ENCODE data around the gene SCN1B. TPM values are rescaled to one million over a fixed set of nuclear protein-coding genes. Genes with fewer than 3 reads are reported as not detected.

SCN1B gene
- polyA plus RNA-seq, 1 donor from 2014 or later = 1.5 TPM

DNA sequence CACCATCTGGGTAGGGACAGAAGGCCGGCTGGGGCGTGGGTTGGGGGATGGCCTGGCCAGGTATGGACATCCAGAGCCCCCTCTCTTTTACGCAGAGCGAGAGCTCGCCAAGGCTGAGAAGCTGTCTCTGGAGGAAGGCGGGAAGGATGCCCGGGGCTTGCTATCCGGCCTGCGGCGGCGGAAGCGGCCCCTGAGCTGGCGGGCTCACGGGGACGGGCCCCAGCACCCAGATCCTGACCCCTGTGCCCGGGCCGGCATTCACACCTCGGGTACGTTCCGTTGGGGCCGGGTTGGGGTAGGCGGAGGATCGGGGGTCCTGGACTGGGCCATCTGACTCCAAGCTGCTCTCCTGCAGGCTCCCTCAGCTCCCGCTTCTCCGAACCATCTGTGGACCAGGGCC is 8.7 kb upstream of the SCN1B start:
- no peaks in the 10 kb centered on the region for H3K9me3 ChIP-seq (ENCODE audit: low read length)
- no peak overlapping the region for H3K4me3 ChIP-seq (ENCODE audit: low read length)
- no peaks in the 10 kb centered on the region for H3K9me2 ChIP-seq (ENCODE audit: insufficient read depth, low read length)
- no peaks in the 10 kb centered on the region for H3K79me2 ChIP-seq (replicated peaks; ENCODE audit: insufficient read depth, low read length)
- H3K4me2 ChIP-seq (ENCODE audit: low read length) = no peak overlapping the region
- H3K27ac ChIP-seq (ENCODE audit: low read length) = no peak overlapping the region
- no peaks in the 10 kb centered on the region for H4K20me1 ChIP-seq (ENCODE audit: insufficient read depth)
- no peak overlapping the region for H3K9ac ChIP-seq (ENCODE audit: low read length)
- TF ChIP-seq, protein P1, sequence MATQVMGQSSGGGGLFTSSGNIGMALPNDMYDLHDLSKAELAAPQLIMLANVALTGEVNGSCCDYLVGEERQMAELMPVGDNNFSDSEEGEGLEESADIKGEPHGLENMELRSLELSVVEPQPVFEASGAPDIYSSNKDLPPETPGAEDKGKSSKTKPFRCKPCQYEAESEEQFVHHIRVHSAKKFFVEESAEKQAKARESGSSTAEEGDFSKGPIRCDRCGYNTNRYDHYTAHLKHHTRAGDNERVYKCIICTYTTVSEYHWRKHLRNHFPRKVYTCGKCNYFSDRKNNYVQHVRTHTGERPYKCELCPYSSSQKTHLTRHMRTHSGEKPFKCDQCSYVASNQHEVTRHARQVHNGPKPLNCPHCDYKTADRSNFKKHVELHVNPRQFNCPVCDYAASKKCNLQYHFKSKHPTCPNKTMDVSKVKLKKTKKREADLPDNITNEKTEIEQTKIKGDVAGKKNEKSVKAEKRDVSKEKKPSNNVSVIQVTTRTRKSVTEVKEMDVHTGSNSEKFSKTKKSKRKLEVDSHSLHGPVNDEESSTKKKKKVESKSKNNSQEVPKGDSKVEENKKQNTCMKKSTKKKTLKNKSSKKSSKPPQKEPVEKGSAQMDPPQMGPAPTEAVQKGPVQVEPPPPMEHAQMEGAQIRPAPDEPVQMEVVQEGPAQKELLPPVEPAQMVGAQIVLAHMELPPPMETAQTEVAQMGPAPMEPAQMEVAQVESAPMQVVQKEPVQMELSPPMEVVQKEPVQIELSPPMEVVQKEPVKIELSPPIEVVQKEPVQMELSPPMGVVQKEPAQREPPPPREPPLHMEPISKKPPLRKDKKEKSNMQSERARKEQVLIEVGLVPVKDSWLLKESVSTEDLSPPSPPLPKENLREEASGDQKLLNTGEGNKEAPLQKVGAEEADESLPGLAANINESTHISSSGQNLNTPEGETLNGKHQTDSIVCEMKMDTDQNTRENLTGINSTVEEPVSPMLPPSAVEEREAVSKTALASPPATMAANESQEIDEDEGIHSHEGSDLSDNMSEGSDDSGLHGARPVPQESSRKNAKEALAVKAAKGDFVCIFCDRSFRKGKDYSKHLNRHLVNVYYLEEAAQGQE (IDR thresholded peaks at IDR 0.05; ENCODE audit: borderline replicate concordance) = no peak
- TF ChIP-seq EZH2 (IDR thresholded peaks at IDR 0.05; ENCODE audit: borderline replicate concordance, insufficient read depth, low read length, poor library complexity, severe bottlenecking) (no peak), MXI1 (conservative IDR thresholded peaks at IDR 0.05; ENCODE audit: poor library complexity, severe bottlenecking) (no peak), POLR2AphosphoS5 (IDR thresholded peaks at IDR 0.05) (no peak), TAF1 (IDR thresholded peaks at IDR 0.05; ENCODE audit: low read depth) (no peak), EP300 (conservative IDR thresholded peaks at IDR 0.05; ENCODE audit: poor library complexity, severe bottlenecking) (no peak), RAD21 (conservative IDR thresholded peaks at IDR 0.05) (no peak), SMC3 (conservative IDR thresholded peaks at IDR 0.05; ENCODE audit: poor library complexity) (no peak)
- TF ChIP-seq, protein P2, sequence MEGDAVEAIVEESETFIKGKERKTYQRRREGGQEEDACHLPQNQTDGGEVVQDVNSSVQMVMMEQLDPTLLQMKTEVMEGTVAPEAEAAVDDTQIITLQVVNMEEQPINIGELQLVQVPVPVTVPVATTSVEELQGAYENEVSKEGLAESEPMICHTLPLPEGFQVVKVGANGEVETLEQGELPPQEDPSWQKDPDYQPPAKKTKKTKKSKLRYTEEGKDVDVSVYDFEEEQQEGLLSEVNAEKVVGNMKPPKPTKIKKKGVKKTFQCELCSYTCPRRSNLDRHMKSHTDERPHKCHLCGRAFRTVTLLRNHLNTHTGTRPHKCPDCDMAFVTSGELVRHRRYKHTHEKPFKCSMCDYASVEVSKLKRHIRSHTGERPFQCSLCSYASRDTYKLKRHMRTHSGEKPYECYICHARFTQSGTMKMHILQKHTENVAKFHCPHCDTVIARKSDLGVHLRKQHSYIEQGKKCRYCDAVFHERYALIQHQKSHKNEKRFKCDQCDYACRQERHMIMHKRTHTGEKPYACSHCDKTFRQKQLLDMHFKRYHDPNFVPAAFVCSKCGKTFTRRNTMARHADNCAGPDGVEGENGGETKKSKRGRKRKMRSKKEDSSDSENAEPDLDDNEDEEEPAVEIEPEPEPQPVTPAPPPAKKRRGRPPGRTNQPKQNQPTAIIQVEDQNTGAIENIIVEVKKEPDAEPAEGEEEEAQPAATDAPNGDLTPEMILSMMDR (IDR thresholded peaks at IDR 0.05; ENCODE audit: poor library complexity, severe bottlenecking) = no peak
- H3K36me3 ChIP-seq (ENCODE audit: insufficient read depth, low read length) = no peaks in the 10 kb centered on the region
- H2AFZ ChIP-seq (ENCODE audit: low read depth, low read length) = no peak overlapping the region
- H3K27me3 ChIP-seq (ENCODE audit: insufficient read depth, low read depth, low read length) = no peaks in the 10 kb centered on the region
- H3F3A ChIP-seq (ENCODE audit: insufficient read depth, low read length, poor library complexity, severe bottlenecking) = no peaks in the 10 kb centered on the region

DNA sequence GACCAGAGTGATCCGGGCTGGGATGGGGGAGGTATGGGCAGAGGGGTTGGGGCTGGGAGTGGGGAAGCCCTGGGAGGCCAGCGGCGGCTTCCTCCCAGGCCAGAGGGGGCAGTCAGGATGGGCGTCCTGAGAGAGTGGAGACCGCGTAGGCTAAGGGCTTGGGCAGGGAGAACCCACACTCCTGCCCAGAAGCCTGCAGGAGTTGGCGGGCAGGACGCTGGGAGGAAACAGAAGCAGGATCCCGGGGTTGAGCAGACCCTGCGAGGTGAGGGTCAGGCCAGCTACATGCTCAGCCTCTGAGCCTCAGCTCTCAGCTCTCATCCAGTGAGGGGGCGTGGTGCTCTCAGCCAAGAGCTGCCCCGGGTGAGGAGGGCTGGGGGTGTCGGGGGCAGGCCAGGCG is 7.8 kb upstream of the SCN1B start:
- TF ChIP-seq EP300 (conservative IDR thresholded peaks at IDR 0.05; ENCODE audit: poor library complexity, severe bottlenecking) = no peak
- TF ChIP-seq TAF1 (IDR thresholded peaks at IDR 0.05; ENCODE audit: low read depth) = no peak

DNA sequence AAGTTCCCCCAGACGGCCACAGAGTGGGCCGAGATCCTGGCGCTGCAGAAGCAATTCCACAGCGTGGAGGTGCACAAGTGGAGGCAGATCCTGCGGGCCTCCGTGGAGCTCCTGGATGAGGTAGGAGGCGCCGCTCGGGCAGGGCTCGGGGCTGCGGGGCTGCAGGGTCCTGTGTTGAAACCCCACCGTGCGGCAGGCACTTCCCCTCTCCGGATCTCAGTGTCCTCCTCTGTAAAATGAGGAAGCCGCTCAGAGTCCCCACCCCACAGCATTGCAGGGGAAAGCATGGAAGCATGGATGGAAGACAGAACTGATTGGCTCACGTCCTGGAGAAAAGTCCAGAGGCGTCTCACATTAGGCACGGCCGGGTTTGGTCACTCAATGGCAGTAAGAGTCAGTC is 6.8 kb upstream of the SCN1B start:
- no peaks in the 10 kb centered on the region for H3K9me2 ChIP-seq (ENCODE audit: insufficient read depth, low read length)
- H3K4me3 ChIP-seq (ENCODE audit: low read length) = no peak overlapping the region
- H3K79me2 ChIP-seq (replicated peaks; ENCODE audit: insufficient read depth, low read length) = no peaks in the 10 kb centered on the region
- H2AFZ ChIP-seq (ENCODE audit: low read depth, low read length) = no peak overlapping the region
- H3K27me3 ChIP-seq (ENCODE audit: insufficient read depth, low read depth, low read length) = no peaks in the 10 kb centered on the region
- H4K20me1 ChIP-seq (ENCODE audit: insufficient read depth) = no peaks in the 10 kb centered on the region
- TF ChIP-seq MXI1 (conservative IDR thresholded peaks at IDR 0.05; ENCODE audit: poor library complexity, severe bottlenecking) = no peak
- TF ChIP-seq, protein P2 (IDR thresholded peaks at IDR 0.05; ENCODE audit: poor library complexity, severe bottlenecking) = no peak
- TF ChIP-seq EZH2 (IDR thresholded peaks at IDR 0.05; ENCODE audit: borderline replicate concordance, insufficient read depth, low read length, poor library complexity, severe bottlenecking) = no peak
- TF ChIP-seq SMC3 (conservative IDR thresholded peaks at IDR 0.05; ENCODE audit: poor library complexity) = no peak
- TF ChIP-seq, protein P1 (IDR thresholded peaks at IDR 0.05; ENCODE audit: borderline replicate concordance) = no peak
- TF ChIP-seq TAF1 (IDR thresholded peaks at IDR 0.05; ENCODE audit: low read depth) = no peak
- TF ChIP-seq POLR2AphosphoS5 (IDR thresholded peaks at IDR 0.05) = no peak
- no peak for TF ChIP-seq EP300 (conservative IDR thresholded peaks at IDR 0.05; ENCODE audit: poor library complexity, severe bottlenecking)
- no peak overlapping the region for H3K9ac ChIP-seq (ENCODE audit: low read length)
- no peak overlapping the region for H3K4me2 ChIP-seq (ENCODE audit: low read length)
- no peaks in the 10 kb centered on the region for H3K36me3 ChIP-seq (ENCODE audit: insufficient read depth, low read length)
- H3K27ac ChIP-seq (ENCODE audit: low read length) = no peak overlapping the region
- H3K9me3 ChIP-seq (ENCODE audit: low read length) = no peaks in the 10 kb centered on the region
- no peaks in the 10 kb centered on the region for H3F3A ChIP-seq (ENCODE audit: insufficient read depth, low read length, poor library complexity, severe bottlenecking)

More for the DNA sequence above, 7.8 kb upstream of the SCN1B start:
- Histone ChIP-seq H3K27ac (ENCODE audit: low read length) (no peak overlapping the region), H3K9me3 (ENCODE audit: low read length) (no peaks in the 10 kb centered on the region), H3K36me3 (ENCODE audit: insufficient read depth, low read length) (no peaks in the 10 kb centered on the region), H3F3A (ENCODE audit: insufficient read depth, low read length, poor library complexity, severe bottlenecking) (no peaks in the 10 kb centered on the region), H3K27me3 (ENCODE audit: insufficient read depth, low read depth, low read length) (no peaks in the 10 kb centered on the region), H3K4me3 (ENCODE audit: low read length) (no peak overlapping the region), H3K9me2 (ENCODE audit: insufficient read depth, low read length) (no peaks in the 10 kb centered on the region), H3K9ac (ENCODE audit: low read length) (no peak overlapping the region), H3K4me2 (ENCODE audit: low read length) (no peak overlapping the region), H3K79me2 (replicated peaks; ENCODE audit: insufficient read depth, low read length) (no peaks in the 10 kb centered on the region), H4K20me1 (ENCODE audit: insufficient read depth) (no peaks in the 10 kb centered on the region), H2AFZ (ENCODE audit: low read depth, low read length) (no peak overlapping the region)

Measured in neural cell (in vitro differentiated cells).